Stimulated activated CD4-positive, alpha-beta T cell treated with anti-CD3 and anti-CD28 coated beads, Interleukin-12 subunit alpha, Interleukin-12 subunit beta, amount 100 ng/mL, for 24 hours (primary cell): Measurements from ENCODE around the gene PPIL3.
A peak's percentile ranks its signal among the peaks of the same experiment; 100 is the strongest.
"Not testable (repeated sequence)": the region's sequence is repeated elsewhere in the genome, so short reads cannot be mapped to it uniquely, and the experiment has no call there.

ENCODE experiments used
- DNase-seq, 2 experiments: peaks; one replicate each; pipeline ENCODE4 v3.0.0-alpha.2; 2020; ENCODE audit warnings: low read depth in 2 of 2

PPIL3 gene

DNA sequence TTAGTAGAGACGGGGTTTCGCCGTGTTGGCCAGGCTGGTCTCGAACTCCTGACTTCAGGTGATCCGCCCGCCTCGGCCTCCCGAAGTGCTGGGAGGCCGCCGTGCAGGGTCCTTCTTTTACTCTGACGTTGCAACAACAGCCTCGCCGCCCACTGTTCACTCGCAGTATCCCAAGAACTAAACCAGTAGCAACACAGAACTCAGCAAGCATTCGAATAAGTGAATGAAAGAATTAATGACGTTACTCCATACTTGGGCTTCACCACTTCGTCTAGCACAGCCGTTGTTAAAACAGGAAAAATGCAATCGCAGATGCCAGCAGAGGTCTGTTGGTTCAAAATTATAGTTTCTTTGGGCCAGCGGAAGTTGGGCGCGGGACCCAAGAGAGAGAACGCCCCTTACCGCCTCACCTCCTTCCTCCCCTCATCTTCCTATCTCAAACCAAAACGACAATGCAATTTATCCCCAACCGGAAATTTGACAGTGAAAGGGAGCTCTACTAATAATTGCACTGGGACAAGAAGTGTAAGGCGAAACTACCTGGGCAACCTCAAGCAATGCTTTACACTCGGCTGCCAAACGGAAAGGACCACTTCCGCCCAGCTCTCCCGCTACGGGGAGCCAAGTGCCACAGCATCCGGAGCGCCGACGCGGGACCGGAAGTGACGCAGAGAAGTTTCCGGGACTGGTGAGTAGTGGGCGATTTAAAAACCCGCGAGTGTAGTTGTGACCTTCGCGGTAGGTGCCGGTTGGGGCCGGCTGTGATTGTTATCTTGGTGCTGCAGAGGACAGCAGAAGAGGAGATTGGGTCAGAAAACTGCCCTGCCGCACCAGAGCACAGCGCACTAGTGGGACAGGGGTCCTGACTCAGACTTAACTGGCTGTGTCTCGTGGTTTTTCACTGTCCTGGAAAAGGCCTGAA is at the start of gene PPIL3, which contains the start of gene NIF3L1:
Gene PPIL3, minus strand, starts transcription at position 374 of the 922 bp plus-strand sequence. CDS start 1,462 bp downstream, outside the sequence.
Gene NIF3L1, plus strand, starts transcription at position 668 of the 922 bp plus-strand sequence. CDS start 2,573 bp downstream, outside the sequence.
- DNase-seq, result peak; percentile 94 to 97

GRCh38 chr2:200930947-200931626 is 42.2 kb upstream of the PPIL3 start:
- DNase-seq, result no peak

DNA sequence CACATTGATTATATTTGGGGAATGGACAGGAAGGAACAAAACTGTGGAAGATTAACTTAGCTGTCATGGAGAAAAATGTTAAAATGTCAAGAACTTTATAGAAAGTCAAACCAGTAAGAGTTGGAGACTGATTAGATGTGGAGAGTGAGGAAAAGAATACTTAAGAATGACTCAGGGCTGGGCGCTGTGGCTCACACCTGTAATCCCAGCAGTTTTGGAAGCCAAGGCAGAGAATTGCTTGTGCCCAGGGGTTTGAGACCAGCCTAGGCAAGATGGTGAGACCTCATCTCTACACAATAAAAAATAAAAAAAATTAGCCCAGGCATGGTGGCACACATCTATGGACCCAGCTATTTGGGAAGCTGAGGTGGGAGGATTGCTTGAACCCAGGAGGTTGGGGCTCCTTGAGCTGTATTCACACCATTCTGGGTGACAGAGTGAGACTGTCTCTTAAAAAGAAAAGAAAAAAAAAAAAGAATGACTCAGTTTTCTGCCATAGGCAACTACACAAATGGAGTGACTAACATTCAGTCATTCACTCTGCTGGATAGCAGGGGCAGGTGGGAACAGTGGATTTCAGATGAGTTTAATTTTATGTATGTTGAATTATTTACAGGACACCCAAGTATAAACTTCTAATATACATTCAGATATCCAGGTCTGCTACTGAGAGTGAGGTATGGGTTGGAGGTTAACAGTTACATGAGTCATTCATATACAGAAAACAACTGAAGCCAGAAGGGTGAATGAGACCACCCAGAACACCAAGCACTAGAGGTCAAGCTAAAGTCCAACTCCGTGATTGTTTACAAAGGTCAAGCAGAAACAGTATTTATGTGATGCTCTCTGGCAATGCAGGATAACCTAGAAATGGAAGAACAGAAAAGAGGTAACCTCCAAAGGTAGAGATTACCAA is 40.7 kb upstream of the PPIL3 start:
- no peak for DNase-seq

GRCh38 chr2:200922439-200922838 is 33.6 kb upstream of the PPIL3 start:
- no peak for DNase-seq

- no peak for DNase-seq
Measured at GRCh38 chr2:200913654-200914053, 24.8 kb upstream of the PPIL3 start.

GRCh38 chr2:200909958-200910357 is 21.1 kb upstream of the PPIL3 start:
- no peak for DNase-seq

DNA sequence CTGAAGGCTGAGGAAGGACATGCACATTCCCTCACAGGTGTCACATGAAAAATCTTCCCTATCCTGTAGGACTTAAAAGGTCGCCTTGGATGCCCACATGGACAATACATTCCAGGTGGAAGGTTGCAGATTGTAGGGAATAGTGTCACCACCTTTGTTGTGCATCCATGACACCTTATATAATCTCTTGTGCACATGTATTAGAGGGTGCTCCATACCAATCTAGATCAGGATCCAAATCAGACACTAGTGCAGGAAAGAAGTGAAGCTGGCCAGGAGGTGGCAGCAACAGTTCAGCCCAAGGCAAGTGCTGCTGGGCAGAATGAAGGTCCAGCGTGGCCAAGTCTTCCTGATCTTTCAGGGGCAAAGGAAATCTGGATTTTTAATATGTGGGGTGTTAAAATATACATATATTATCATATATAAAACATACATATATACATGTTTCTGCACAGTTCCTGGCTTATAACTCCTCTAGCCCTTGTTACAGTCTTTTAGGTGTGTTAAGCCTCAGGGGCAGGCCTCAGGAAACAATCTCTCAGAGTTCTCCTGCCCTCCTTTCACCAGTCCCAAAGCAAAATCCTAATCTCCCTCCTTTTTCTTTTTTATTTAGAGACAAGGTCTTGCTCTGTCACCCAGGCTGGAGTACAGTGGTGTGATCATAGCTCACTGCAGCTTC is 16.9 kb upstream of the PPIL3 start:
- DNase-seq, result peak; percentile 5 to 40

DNA sequence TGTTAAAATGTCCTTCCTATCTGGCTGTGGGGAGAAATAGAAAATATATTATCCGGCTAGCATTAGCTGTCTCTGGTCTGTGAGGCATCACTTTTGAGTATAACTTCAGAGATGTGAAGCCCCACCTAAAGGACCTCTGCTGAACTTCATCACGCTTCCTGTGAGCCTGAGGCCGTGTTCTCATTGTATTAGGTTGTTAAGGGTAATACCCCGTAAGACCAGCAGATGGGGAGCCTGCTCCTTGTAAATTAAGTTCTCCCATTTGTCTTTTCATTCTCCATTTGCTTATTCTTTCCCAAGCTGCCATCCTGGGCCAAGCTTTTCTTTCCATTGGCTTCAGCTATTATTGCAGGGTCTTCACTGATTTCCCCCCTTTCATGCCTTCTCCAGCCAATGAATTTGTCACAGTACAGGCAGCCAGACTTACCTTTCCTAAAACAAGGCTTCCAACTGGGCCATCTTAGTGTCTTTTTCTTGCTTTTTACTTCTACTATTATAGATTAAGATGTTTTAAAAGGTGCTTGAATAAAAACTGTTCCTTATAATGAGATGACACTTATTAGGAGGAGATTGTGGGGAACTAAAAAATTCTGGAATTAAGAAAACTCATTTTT is 12.7 kb upstream of the PPIL3 start:
- peak; percentile 48 to 49 for DNase-seq

DNA sequence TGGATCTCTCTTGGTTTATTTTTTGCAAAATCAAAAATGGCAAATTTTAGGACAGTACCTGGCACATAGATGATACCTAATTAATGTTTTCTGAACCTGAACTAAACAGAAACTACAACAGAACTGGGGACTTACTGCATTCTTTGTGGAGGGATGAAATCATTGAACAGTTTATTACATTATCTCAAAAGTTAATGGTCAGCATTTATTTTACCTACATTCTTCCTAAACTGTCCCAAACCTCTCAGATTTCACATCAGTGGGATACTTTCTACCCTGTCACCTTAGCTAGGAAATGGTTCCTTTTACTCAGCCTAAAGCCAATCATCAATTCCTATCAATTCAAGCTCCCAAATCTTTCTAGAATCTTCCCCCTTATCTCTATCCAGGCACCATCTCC is 10.6 kb upstream of the PPIL3 start:
- DNase-seq, result no peak

DNA sequence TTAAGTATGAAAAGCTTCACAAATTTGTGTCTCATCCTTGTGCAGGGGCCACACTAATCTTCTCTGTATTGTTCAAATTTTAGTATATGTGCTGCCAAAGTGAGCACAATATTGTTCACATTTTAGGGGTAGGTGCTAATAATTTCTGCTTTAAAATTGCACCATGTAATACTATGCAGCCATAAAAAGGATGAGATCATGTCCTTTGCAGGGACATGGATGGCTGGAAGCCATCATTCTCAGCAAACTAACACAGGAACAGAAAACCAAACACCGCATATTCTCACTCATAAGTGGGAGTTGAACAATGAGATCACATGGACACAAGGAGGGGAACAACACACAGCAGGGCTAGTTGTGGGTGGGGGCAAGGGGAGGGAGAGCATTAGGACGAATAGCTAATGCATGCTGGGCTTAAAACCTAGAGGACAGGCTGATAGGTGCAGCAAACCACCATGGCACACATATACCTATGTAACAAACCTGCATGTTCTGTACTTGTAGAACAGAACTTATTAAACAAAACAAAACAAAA is 7.1 kb downstream of the PPIL3 start:
- DNase-seq, result not testable (repeated sequence)

DNA sequence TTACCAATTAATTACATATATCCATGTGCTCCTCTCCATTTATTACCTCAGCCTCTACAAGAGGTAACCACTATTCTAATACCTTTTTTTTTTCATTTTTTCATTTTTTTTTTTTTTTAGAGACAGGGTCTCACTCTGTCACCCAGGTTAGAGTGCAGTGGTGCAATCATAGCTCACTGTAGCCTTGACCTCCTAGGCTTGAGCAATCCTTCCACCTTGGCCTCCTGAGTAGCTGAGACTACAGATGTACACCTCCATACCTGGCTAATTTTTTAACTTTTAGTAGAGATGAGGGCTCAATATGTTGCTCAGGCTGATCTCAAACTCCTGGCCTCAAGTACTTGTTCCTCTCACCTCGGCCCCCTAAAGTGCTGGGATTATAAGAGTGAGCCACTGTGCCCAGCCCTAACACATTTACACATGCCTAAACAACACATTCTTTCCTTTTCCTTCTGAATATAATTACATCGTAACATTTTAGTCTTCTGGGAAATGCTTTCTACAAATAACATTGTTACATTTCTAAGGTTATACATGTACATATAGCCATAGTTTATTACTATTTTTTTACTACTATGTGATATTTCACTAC is 10.5 kb downstream of the PPIL3 start:
- no peak for DNase-seq

- DNase-seq, result no peak
Measured at GRCh38 chr2:200877443-200877842, 11.4 kb downstream of the PPIL3 start.

DNA sequence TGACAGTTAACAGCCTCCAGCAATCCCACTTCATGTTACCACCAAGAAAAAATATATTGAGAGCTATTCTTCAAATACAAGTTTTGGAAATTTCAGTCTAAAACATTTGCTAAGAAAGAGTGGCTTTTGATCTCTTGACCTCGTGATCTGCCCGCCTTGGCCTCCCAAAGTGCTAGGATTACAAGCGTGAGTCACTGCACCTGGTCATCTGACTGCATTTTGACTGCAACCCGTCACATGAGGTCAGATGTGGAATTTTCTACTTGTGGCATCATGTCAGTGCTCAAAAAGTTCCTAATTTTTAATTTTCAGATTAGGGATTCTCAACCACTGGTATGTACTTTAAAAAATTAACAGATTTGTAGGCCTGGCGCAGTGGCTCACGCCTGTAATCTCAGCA is 15.3 kb downstream of the PPIL3 start:
- DNase-seq, result no peak

DNA sequence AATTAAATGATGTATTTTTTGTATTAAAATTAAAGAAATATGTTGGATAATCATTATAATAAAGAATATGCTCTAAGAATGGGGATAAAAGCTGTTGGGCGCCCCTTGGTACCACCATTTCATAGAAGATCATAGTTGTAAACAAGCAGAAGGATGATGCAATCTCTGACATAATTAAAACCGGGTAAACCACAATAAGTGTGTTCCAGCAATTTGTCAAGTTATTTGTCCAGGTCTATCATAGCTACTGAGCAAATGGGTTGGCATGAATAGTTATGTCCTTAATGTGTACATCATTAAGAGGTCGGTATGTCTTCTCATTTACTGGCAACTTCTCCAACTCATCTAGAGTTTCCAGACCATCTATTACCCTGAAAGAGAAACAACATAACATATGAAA is 17.7 kb downstream of the PPIL3 start:
- no peak for DNase-seq

DNA sequence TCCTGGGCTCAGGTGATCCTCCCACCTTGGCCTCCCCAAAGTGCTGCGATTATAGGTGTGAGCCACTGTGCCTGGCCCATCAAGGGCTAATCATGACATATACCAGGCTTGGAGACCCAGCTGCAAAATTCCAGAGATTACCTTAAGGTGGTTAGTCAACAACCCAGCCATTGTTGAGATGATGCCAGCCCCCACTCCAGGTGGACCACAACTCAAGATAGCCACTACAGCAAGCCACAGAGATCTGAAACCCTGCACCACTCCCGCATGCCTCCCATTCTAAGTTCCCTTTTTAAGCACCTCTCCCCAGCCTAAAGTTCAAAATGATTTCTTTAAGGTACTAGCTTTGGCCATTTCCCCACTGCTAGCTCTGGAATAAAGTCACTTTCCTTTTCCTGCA is 19.9 kb downstream of the PPIL3 start:
- no peak for DNase-seq

DNA sequence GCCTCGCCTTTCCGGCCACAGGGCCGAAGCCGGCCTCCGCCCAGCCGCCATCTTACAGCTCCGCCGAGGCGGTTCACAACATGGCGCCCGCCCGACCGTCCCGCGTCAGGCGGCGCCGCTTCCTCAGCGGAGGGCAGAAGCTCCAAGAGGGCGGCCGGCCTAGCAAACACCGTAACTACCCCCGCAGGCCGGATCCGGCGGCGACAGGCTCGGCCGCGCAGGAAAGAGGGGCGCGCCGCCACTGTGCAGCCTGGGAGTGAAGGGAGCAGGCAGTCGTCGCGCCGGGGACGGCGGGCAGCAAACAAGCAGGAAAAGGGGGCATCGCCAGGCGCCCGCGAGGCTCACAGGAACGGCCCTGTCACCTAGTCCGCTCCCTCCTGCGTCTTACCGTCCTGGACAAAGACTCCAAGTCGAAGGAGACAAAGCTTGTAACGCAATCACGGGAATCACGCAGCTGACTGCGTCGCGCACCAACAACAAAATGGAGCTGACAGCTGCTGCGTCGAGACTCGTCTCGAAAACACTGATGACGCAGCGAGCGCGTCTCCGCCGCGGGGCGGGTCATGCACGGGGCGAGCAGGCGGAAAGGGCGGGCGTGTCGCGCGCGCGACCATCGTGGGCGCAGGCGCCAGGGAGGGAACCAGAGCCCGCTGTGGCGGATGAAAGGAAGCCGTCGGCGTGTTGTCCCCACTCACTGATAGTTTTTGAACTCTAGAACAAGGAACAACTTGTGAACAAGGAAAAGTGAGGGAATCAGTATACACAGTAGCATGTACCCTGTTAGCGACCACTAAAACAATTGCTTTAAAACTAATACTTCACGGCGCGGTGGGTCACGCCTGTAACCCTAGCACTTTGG is 24.5 kb downstream of the PPIL3 start, which contains the start of gene CLK1:
Gene CLK1, minus strand, starts transcription at position 483 of the 859 bp plus-strand sequence. CDS start 2,796 bp downstream, outside the sequence.
- DNase-seq, result peak; percentile 95 to 97

- DNase-seq, result no peak
Measured at GRCh38 chr2:200863782-200864175, 25.1 kb downstream of the PPIL3 start.

GRCh38 chr2:200862532-200863000 is 26.3 kb downstream of the PPIL3 start:
- peak; percentile 40 to 42 for DNase-seq
